DOHH2 (cell line): Measurements from ENCODE around the gene ATP5F1B.

ENCODE experiments used
- H3F3A ChIP-seq: fragments of 200-600 bp; sonication (generic), shearing (Covaris generic); 2 replicates; pipeline ENCODE4 v1.6.0; 2016; ENCODE audit warnings: antibody characterized with exemption, mild to moderate bottlenecking; ENCODE audit not compliant: control insufficient read depth, insufficient read depth
- H3K27ac ChIP-seq: fragments of 200-600 bp; sonication (generic); 2 replicates; pipeline ENCODE4 v1.5.1; 2014; ENCODE audit warnings: low read depth, mild to moderate bottlenecking, low read length, moderate library complexity
- H3K27me3 ChIP-seq: fragments of 200-600 bp; sonication (generic); 2 replicates; pipeline ENCODE4 v1.6.1; 2014; ENCODE audit warnings: mild to moderate bottlenecking, low read length, mixed read lengths; ENCODE audit not compliant: control insufficient read depth
- H3K36me3 ChIP-seq: fragments of 200-600 bp; sonication (generic); 2 replicates; pipeline ENCODE4 v1.6.1; 2014; ENCODE audit warnings: mild to moderate bottlenecking, low read length, moderate library complexity, mixed read lengths; ENCODE audit not compliant: control insufficient read depth
- H3K4me1 ChIP-seq: fragments of 200-600 bp; sonication (generic); 2 replicates; pipeline ENCODE4 v1.6.1; 2014; ENCODE audit warnings: mild to moderate bottlenecking, low read length, mixed read lengths; ENCODE audit not compliant: control insufficient read depth
- H3K4me2 ChIP-seq: fragments of 200-600 bp; sonication (generic); 2 replicates; pipeline ENCODE4 v1.6.0; 2014; ENCODE audit warnings: mild to moderate bottlenecking, low read length, moderate library complexity
- H3K4me3 ChIP-seq: fragments of 200-600 bp; sonication (generic); 2 replicates; pipeline ENCODE4 v1.5.1; 2014; ENCODE audit warnings: mild to moderate bottlenecking, low read length, mixed read lengths
- H3K79me2 ChIP-seq: fragments of 200-600 bp; sonication (generic); 2 replicates; pipeline ENCODE4 v1.6.1; 2014; ENCODE audit warnings: mild to moderate bottlenecking, low read length, mixed read lengths; ENCODE audit not compliant: control insufficient read depth
- H3K9me2 ChIP-seq: fragments of 200-600 bp; sonication (generic); replicated peaks from 2 replicates; pipeline ENCODE4 v1.6.1; 2014; ENCODE audit warnings: mild to moderate bottlenecking, low read length, mixed read lengths; ENCODE audit not compliant: control insufficient read depth
- H3K9me3 ChIP-seq: fragments of 200-600 bp; sonication (generic); 2 replicates; pipeline ENCODE4 v1.6.1; 2014; ENCODE audit warnings: antibody characterized with exemption, low read length, mixed read lengths; ENCODE audit not compliant: control insufficient read depth, insufficient read depth
- H4K20me1 ChIP-seq: fragments of 200-600 bp; sonication (generic); 2 replicates; pipeline ENCODE4 v1.6.0; 2014; ENCODE audit warnings: low read depth, mild to moderate bottlenecking, antibody characterized with exemption, low read length, moderate library complexity; ENCODE audit not compliant: control insufficient read depth, insufficient read depth
- EZH2phosphoT487 ChIP-seq: fragments of 200-600 bp; sonication (generic); IDR thresholded peaks from 2 replicates; pipeline ENCODE4 v1.6.1; 2017; ENCODE audit warnings: borderline replicate concordance, mild to moderate bottlenecking, antibody characterized with exemption, low read length, moderate library complexity, mixed read lengths
- TF ChIP-seq, protein P1 (sequence below): fragments of 200-600 bp; sonication (generic); IDR thresholded peaks from one replicate; pipeline ENCODE4 v1.5.1; 2014; ENCODE audit warnings: antibody characterized with exemption, mild to moderate bottlenecking, low read depth, low read length; ENCODE audit not compliant: poor library complexity, severe bottlenecking

ATP5F1B gene

DNA sequence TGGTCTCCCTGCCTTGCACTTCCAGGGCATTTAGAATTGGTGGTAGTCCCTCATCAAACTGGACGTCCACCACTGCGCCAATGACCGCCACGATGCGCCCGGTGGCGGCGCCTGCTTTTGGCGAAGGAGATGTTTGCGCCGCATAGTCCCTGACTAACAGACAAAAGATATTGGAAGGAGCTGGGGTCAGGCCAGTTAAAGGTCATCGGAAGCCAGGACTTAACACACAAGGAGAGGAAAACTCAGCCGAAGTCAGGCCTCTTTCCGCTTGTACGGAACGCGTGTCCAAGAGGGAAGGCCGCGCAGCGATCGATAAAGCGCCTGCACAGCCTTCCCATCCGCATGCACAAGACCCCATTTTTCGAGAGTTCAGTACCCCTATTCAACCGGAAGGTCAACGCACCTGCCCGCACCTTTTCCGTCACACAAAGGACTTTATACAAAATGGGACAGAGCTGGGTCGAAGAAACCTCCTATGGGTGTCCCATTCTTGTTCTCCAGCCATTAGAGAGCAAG lies 525 bp downstream of the ATP5F1B start:
- peak overlapping the region; percentile 98 for H3K4me3 ChIP-seq
- H3K27ac ChIP-seq: peak overlapping the region; percentile 78
- peaks cover 50% of the 10 kb centered on the region for H3K36me3 ChIP-seq
- no peaks in the 10 kb centered on the region for H3K27me3 ChIP-seq
- peaks cover 28% of the 10 kb centered on the region for H3K4me1 ChIP-seq
- H3K9me2 ChIP-seq: no peaks in the 10 kb centered on the region
- peaks cover 47% of the 10 kb centered on the region for H3K79me2 ChIP-seq
- peaks cover 26% of the 10 kb centered on the region for H3F3A ChIP-seq
- H4K20me1 ChIP-seq: peaks cover 17% of the 10 kb centered on the region
- no peaks in the 10 kb centered on the region for H3K9me3 ChIP-seq
- peak overlapping the region; percentile 83 for H3K4me2 ChIP-seq
- TF ChIP-seq, protein P1, sequence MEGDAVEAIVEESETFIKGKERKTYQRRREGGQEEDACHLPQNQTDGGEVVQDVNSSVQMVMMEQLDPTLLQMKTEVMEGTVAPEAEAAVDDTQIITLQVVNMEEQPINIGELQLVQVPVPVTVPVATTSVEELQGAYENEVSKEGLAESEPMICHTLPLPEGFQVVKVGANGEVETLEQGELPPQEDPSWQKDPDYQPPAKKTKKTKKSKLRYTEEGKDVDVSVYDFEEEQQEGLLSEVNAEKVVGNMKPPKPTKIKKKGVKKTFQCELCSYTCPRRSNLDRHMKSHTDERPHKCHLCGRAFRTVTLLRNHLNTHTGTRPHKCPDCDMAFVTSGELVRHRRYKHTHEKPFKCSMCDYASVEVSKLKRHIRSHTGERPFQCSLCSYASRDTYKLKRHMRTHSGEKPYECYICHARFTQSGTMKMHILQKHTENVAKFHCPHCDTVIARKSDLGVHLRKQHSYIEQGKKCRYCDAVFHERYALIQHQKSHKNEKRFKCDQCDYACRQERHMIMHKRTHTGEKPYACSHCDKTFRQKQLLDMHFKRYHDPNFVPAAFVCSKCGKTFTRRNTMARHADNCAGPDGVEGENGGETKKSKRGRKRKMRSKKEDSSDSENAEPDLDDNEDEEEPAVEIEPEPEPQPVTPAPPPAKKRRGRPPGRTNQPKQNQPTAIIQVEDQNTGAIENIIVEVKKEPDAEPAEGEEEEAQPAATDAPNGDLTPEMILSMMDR: no peak
- TF ChIP-seq EZH2phosphoT487: no peak

DNA sequence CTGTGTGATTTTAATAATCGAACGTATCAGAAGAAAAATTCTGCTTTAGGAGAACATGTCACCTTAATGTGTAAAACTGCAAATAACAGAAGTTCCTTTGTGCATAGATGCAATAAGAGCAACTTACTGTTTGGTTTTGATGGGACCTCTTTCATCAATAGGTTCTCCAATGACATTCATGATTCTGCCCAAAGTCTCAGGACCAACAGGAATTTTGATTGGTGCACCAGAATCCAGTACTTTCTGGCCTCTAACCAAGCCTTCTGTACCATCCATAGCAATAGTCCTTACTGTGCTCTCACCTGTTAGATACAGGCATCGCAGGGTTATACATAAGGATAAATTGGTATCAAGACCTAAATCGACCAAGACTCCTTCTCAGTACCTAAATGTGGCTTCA lies 1.1 kb downstream of the ATP5F1B start:
- H3K79me2 ChIP-seq: peaks cover 47% of the 10 kb centered on the region
- H3K9me3 ChIP-seq: no peaks in the 10 kb centered on the region
- TF ChIP-seq, protein P1: no peak
- TF ChIP-seq EZH2phosphoT487: no peak
- peaks cover 28% of the 10 kb centered on the region for H3K4me1 ChIP-seq
- peaks cover 31% of the 10 kb centered on the region for H3F3A ChIP-seq
- H3K4me2 ChIP-seq: peak overlapping the region; percentile 83
- H3K36me3 ChIP-seq: peaks cover 56% of the 10 kb centered on the region
- no peaks in the 10 kb centered on the region for H3K9me2 ChIP-seq
- peak overlapping the region; percentile 78 for H3K27ac ChIP-seq
- H3K27me3 ChIP-seq: no peaks in the 10 kb centered on the region
- H4K20me1 ChIP-seq: peaks cover 17% of the 10 kb centered on the region
- H3K4me3 ChIP-seq: peak overlapping the region; percentile 98

DNA sequence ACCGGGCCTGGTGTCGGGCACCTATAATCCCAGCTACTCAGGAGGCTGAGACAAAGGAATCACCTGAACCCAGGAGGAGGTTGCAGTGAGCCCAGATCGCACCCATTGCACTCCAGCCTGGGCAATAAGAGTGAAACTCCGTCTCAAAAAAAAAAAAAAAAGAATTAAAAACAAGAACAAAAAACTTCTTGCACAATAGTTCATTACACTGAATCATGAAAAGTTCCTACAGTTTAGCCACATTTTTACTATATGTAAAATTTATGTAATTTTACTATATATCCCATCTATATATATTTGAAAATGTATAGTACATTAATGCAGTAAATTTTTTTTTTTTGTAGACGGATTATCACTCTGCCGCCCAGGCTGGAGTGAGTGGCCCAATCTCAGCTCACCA lies 4.6 kb downstream of the ATP5F1B start:
- TF ChIP-seq EZH2phosphoT487: no peak
- TF ChIP-seq, protein P1: no peak
- Histone ChIP-seq H3K4me2 (no peak overlapping the region), H3K36me3 (peaks cover 82% of the 10 kb centered on the region), H3K9me2 (no peaks in the 10 kb centered on the region), H3K4me1 (peaks cover 39% of the 10 kb centered on the region), H3F3A (peaks cover 57% of the 10 kb centered on the region), H3K9me3 (no peaks in the 10 kb centered on the region), H3K79me2 (peaks cover 47% of the 10 kb centered on the region), H4K20me1 (peaks cover 17% of the 10 kb centered on the region), H3K4me3 (no peak overlapping the region), H3K27me3 (no peaks in the 10 kb centered on the region), H3K27ac (no peak overlapping the region)

DNA sequence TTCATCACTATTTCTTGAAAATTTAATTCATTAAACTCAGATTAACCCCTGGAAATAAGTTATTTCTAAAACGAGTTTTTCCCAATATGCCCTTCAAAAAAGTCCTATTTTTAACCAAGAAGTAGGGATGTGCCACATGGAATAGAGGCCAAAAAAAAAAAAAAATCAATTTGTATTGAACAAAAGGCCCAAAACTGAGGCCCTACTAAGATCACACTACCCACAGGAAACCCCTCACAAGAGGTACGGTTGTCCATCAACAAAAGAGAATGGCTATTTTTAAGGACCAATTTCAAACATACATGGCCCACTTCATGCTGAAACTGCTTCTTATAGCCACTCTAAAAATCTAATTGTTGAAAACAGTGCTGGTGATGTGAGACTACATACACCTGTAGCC lies 8.2 kb downstream of the ATP5F1B start:
- no peaks in the 10 kb centered on the region for H4K20me1 ChIP-seq
- peaks cover 50% of the 10 kb centered on the region for H3K36me3 ChIP-seq
- H3K27me3 ChIP-seq: no peaks in the 10 kb centered on the region
- no peak overlapping the region for H3K4me3 ChIP-seq
- H3K9me2 ChIP-seq: no peaks in the 10 kb centered on the region
- peak overlapping the region; percentile 93 for H3K4me2 ChIP-seq
- H3K9me3 ChIP-seq: no peaks in the 10 kb centered on the region
- H3K27ac ChIP-seq: peak overlapping the region; percentile 45
- TF ChIP-seq, protein P1: no peak
- no peak for TF ChIP-seq EZH2phosphoT487
- H3K4me1 ChIP-seq: peaks cover 51% of the 10 kb centered on the region
- H3K79me2 ChIP-seq: peaks cover 46% of the 10 kb centered on the region
- H3F3A ChIP-seq: peaks cover 50% of the 10 kb centered on the region
